HEK293T (cell line): ENCODE results near the gene KCNH1.

Source experiments
- ARNT ChIP-seq: fragments of 450-650 bp; IDR thresholded peaks from 2 replicates; pipeline ENCODE4 v1.6.1; 2017; ENCODE audit warnings: mild to moderate bottlenecking
- BHLHE40 ChIP-seq: fragments of 450-650 bp; IDR thresholded peaks from 2 replicates; pipeline ENCODE4 v1.6.1; 2016; ENCODE audit warnings: mild to moderate bottlenecking, moderate library complexity, borderline replicate concordance
- ELF4 ChIP-seq: fragments of 450-650 bp; IDR thresholded peaks from 2 replicates; pipeline ENCODE4 v1.6.1; 2017; ENCODE audit warnings: antibody characterized with exemption
- FOXA1 ChIP-seq: fragments of 450-650 bp; IDR thresholded peaks from 2 replicates; pipeline ENCODE4 v1.6.1; 2016; ENCODE audit warnings: mild to moderate bottlenecking
- FOXK2 ChIP-seq: fragments of 450-650 bp; IDR thresholded peaks from 2 replicates; pipeline ENCODE4 v1.6.1; 2016; ENCODE audit warnings: mild to moderate bottlenecking
- FOXM1 ChIP-seq: fragments of 450-650 bp; IDR thresholded peaks from 2 replicates; pipeline ENCODE4 v1.6.1; 2017; ENCODE audit warnings: mild to moderate bottlenecking, borderline replicate concordance
- L3MBTL2 ChIP-seq: fragments of 450-650 bp; conservative IDR thresholded peaks from 2 replicates; pipeline ENCODE4 v1.6.1; 2016; ENCODE audit warnings: mild to moderate bottlenecking
- LEF1 ChIP-seq: fragments of 450-650 bp; IDR thresholded peaks from 2 replicates; pipeline ENCODE4 v1.6.1; 2017; ENCODE audit warnings: mild to moderate bottlenecking, borderline replicate concordance
- NFRKB ChIP-seq: fragments of 450-650 bp; IDR thresholded peaks from 2 replicates; pipeline ENCODE4 v1.6.1; 2016; ENCODE audit warnings: mild to moderate bottlenecking, moderate library complexity
- PKNOX1 ChIP-seq: fragments of 450-650 bp; IDR thresholded peaks from 2 replicates; pipeline ENCODE4 v1.6.1; 2016
- SP1 ChIP-seq: fragments of 450-650 bp; IDR thresholded peaks from 2 replicates; pipeline ENCODE4 v1.6.1; 2017
- TARDBP ChIP-seq: fragments of 450-650 bp; IDR thresholded peaks from 2 replicates; pipeline ENCODE4 v1.6.1; 2016
- ZNF384 ChIP-seq: fragments of 450-650 bp; IDR thresholded peaks from 2 replicates; pipeline ENCODE4 v1.6.1; 2016

GRCh38 chr1:211018690-211019089, 115.3 kb downstream of the KCNH1 start:
- TF ChIP-seq LEF1 (no peak), PKNOX1 (no peak), FOXM1 (no peak), TARDBP (no peak), L3MBTL2 (no peak), FOXK2 (no peak), BHLHE40 (no peak), ARNT (no peak), SP1 (no peak), NFRKB (no peak), ZNF384 (no peak), FOXA1 (no peak), ELF4 (no peak)
